ENCODE data around the gene MDM2.

The MDM2 gene

DNA sequence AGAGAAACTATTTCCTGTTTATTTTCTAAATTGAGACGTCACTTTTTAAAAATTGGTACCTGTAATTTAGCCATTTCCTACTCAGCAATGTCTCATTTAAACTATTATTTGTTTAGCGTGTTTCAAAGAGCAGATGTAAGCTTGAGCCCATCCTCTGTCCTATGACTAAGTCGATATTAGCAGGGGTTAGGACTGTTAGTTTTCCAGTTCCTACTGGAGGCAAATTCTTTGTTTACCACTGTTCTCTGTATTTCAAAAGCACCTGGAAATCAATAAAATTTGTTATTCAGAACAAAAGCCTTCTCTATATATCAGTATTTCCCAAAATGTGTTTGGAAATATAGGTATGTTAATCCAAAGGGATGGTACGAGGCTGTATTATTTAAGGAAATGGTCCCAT is 42.4 kb downstream of the MDM2 start:
- Histone ChIP-seq H3K4me1 (ENCODE audit: insufficient read depth, low read length, severe bottlenecking) (no peaks in the 10 kb centered on the region), H3F3A (ENCODE audit: insufficient read depth, low read length) (peaks cover 9% of the 10 kb centered on the region; the same call in 1 of the 2 replicates), H2AFZ (ENCODE audit: low read length) (no peak overlapping the region), H3K4me2 (ENCODE audit: low read length) (no peak overlapping the region), H3K36me3 (ENCODE audit: insufficient read depth, low read length) (no peaks in the 10 kb centered on the region), H3K9me3 (ENCODE audit: low read length) (no peaks in the 10 kb centered on the region), H3K27ac (ENCODE audit: low read depth, low read length, poor library complexity, severe bottlenecking) (no peak overlapping the region), H3K4me3 (ENCODE audit: low read depth, low read length, poor library complexity, severe bottlenecking) (no peak overlapping the region), H3K79me2 (ENCODE audit: insufficient read depth, low read length) (no peaks in the 10 kb centered on the region), H3K9ac (ENCODE audit: low read length) (no peak overlapping the region), H3K9me2 (ENCODE audit: low read depth, low read length) (no peaks in the 10 kb centered on the region), H4K20me1 (ENCODE audit: insufficient read depth, low read length) (no peaks in the 10 kb centered on the region), H3K27me3 (ENCODE audit: insufficient read depth, low read length) (no peaks in the 10 kb centered on the region)
- TF ChIP-seq, protein P1, sequence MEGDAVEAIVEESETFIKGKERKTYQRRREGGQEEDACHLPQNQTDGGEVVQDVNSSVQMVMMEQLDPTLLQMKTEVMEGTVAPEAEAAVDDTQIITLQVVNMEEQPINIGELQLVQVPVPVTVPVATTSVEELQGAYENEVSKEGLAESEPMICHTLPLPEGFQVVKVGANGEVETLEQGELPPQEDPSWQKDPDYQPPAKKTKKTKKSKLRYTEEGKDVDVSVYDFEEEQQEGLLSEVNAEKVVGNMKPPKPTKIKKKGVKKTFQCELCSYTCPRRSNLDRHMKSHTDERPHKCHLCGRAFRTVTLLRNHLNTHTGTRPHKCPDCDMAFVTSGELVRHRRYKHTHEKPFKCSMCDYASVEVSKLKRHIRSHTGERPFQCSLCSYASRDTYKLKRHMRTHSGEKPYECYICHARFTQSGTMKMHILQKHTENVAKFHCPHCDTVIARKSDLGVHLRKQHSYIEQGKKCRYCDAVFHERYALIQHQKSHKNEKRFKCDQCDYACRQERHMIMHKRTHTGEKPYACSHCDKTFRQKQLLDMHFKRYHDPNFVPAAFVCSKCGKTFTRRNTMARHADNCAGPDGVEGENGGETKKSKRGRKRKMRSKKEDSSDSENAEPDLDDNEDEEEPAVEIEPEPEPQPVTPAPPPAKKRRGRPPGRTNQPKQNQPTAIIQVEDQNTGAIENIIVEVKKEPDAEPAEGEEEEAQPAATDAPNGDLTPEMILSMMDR (IDR thresholded peaks at IDR 0.05; ENCODE audit: low read length): no peak
- no peak for TF ChIP-seq EZH2 (IDR thresholded peaks at IDR 0.05; ENCODE audit: borderline replicate concordance, low read length)

DNA sequence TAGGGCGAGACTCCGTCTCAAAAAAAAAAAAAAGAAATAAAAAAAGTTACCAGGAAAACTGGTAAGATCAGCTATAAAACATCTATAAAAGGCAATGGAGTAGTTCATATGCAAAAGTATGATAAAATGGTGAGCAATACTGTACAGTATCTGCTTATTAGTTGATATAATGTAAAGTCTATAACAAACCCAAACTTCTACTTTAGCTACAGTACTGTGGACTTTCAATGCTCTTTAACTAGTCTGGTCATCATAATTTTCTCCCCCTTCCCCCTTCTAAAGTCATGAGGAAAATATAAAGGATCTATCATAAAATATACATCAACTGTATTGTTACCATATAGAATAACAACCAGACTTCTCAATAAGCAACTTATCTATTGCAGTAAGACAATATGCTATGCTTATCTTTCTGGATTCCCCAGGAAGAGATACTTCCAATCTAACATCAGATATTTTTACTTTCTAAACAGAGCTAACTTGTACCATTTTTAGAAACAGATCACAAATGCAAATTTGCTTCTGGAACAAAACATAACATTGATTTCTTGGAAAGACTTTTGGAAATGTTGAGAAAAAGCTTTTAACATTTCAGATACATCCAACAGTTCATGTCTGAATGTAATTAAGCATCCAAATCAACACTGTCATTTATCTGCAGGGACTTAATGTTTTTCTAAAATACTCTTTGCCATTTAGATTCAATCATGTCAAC is 43.8 kb downstream of the MDM2 start:
- H3K4me2 ChIP-seq (ENCODE audit: low read length): no peak overlapping the region
- H3K27me3 ChIP-seq (ENCODE audit: insufficient read depth, low read length): no peaks in the 10 kb centered on the region
- H2AFZ ChIP-seq (ENCODE audit: low read length): no peak overlapping the region
- no peak overlapping the region for H3K9ac ChIP-seq (ENCODE audit: low read length)
- H3K79me2 ChIP-seq (ENCODE audit: insufficient read depth, low read length): no peaks in the 10 kb centered on the region
- TF ChIP-seq, protein P1 (IDR thresholded peaks at IDR 0.05; ENCODE audit: low read length): no peak
- TF ChIP-seq EZH2 (IDR thresholded peaks at IDR 0.05; ENCODE audit: borderline replicate concordance, low read length): no peak
- H4K20me1 ChIP-seq (ENCODE audit: insufficient read depth, low read length): no peaks in the 10 kb centered on the region
- no peaks in the 10 kb centered on the region for H3K4me1 ChIP-seq (ENCODE audit: insufficient read depth, low read length, severe bottlenecking)
- H3K9me2 ChIP-seq (ENCODE audit: low read depth, low read length): no peaks in the 10 kb centered on the region
- H3F3A ChIP-seq (ENCODE audit: insufficient read depth, low read length): peaks cover 5% of the 10 kb centered on the region; the same call in 1 of the 2 replicates
- no peaks in the 10 kb centered on the region for H3K36me3 ChIP-seq (ENCODE audit: insufficient read depth, low read length)
- no peak overlapping the region for H3K27ac ChIP-seq (ENCODE audit: low read depth, low read length, poor library complexity, severe bottlenecking)
- H3K9me3 ChIP-seq (ENCODE audit: low read length): no peaks in the 10 kb centered on the region
- no peak overlapping the region for H3K4me3 ChIP-seq (ENCODE audit: low read depth, low read length, poor library complexity, severe bottlenecking)

DNA sequence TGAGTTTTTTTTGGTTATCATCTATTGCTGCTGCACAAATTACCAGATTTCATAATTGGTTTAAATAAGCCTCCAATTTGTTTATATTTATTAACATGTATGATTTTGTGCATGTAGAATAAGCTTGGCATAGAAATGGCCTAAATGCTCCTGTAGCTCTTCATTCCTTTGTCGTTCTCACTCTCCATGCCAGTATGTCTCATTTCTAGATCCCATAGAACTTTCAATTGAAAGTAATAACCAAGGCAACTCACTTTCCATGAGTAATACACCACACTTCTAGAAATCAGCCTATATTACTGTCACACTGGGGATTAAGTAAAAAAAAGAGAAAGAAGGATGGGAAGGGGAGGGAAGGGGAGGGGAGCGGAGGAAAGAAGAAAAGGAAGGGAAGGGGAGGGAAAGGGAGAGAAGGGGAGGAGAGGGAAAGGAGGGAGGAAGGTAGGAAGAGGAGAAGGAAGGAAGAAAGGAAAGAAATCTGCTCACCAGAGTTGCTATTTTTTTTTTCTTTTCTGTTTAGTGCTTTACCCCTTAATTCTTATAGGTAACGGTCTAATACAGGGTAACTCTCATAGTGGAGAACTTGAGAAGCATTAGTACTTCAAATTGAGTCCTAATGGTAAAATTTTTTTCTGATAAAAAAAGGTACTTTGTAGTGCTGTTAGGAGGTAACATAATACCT is 45.6 kb downstream of the MDM2 start:
- TF ChIP-seq EZH2 (IDR thresholded peaks at IDR 0.05; ENCODE audit: borderline replicate concordance, low read length): no peak
- TF ChIP-seq, protein P1 (IDR thresholded peaks at IDR 0.05; ENCODE audit: low read length): no peak
- H3F3A ChIP-seq (ENCODE audit: insufficient read depth, low read length): peaks cover under 1% of the 10 kb centered on the region; the same call in 1 of the 2 replicates
- H3K9me2 ChIP-seq (ENCODE audit: low read depth, low read length): no peaks in the 10 kb centered on the region
- no peaks in the 10 kb centered on the region for H3K27me3 ChIP-seq (ENCODE audit: insufficient read depth, low read length)
- no peaks in the 10 kb centered on the region for H3K36me3 ChIP-seq (ENCODE audit: insufficient read depth, low read length)
- no peak overlapping the region for H3K9ac ChIP-seq (ENCODE audit: low read length)
- H3K4me3 ChIP-seq (ENCODE audit: low read depth, low read length, poor library complexity, severe bottlenecking): no peak overlapping the region
- no peak overlapping the region for H3K4me2 ChIP-seq (ENCODE audit: low read length)
- no peaks in the 10 kb centered on the region for H4K20me1 ChIP-seq (ENCODE audit: insufficient read depth, low read length)
- no peak overlapping the region for H2AFZ ChIP-seq (ENCODE audit: low read length)
- H3K9me3 ChIP-seq (ENCODE audit: low read length): no peaks in the 10 kb centered on the region
- H3K4me1 ChIP-seq (ENCODE audit: insufficient read depth, low read length, severe bottlenecking): no peaks in the 10 kb centered on the region
- no peaks in the 10 kb centered on the region for H3K79me2 ChIP-seq (ENCODE audit: insufficient read depth, low read length)
- H3K27ac ChIP-seq (ENCODE audit: low read depth, low read length, poor library complexity, severe bottlenecking): no peak overlapping the region

Measured in OCI-LY1 (cell line).